Calu3 (cell line): ENCODE data around the gene SPRED1. TPM values are rescaled to one million over a fixed set of nuclear protein-coding genes. Genes with fewer than 3 reads are reported as not detected.

Experiments
- BruUV-seq: library from RNA; stranded (reverse); fragments of 400-500 nt; replicated peaks from 2 replicates; lab custom pipeline; 2021; lab: Mats Ljungman, UMichigan
- CTCF ChIA-PET: fragments of 300-600 bp; sonication (Branson Sonifier 250); formaldehyde crosslinking; loops from one replicate; lab custom pipeline; 2022; ENCODE audit warnings: antibody characterized with exemption; lab: Charles Lee
- DNase-seq: peaks from one replicate; pipeline ENCODE4 v3.0.0; 2022
- H3K27ac Mint-ChIP-seq: one replicate; pipeline ENCODE4 v1.8.0; 2022; ENCODE audit warnings: mixed read lengths; ENCODE audit not compliant: unreplicated experiment
- H3K27me3 Mint-ChIP-seq: one replicate; pipeline ENCODE4 v1.8.0; 2022; ENCODE audit warnings: mixed read lengths; ENCODE audit not compliant: unreplicated experiment
- H3K36me3 Mint-ChIP-seq: one replicate; pipeline ENCODE4 v1.8.0; 2022; ENCODE audit warnings: mild to moderate bottlenecking, moderate library complexity, mixed read lengths; ENCODE audit not compliant: insufficient read depth, unreplicated experiment
- H3K4me1 Mint-ChIP-seq: one replicate; pipeline ENCODE4 v1.8.0; 2022; ENCODE audit warnings: mild to moderate bottlenecking, low read depth, mixed read lengths; ENCODE audit not compliant: unreplicated experiment
- H3K4me3 Mint-ChIP-seq: one replicate; pipeline ENCODE4 v1.8.0; 2022; ENCODE audit warnings: mild to moderate bottlenecking, low read depth, moderate library complexity, mixed read lengths; ENCODE audit not compliant: unreplicated experiment
- H3K9me3 Mint-ChIP-seq: one replicate; pipeline ENCODE4 v1.8.0; 2022; ENCODE audit warnings: low read depth, mixed read lengths; ENCODE audit not compliant: unreplicated experiment
- CTCF ChIP-seq: fragments of 200-600 bp; IDR thresholded peaks from one replicate; pipeline ENCODE4 v1.8.0; 2022; ENCODE audit warnings: antibody characterized with exemption; ENCODE audit not compliant: unreplicated experiment
- intact Hi-C: fragments of 100-400 bp; cut with micrococcal nuclease; formaldehyde crosslinking; loops from one replicate; pipeline ENCODE4 v1.10.0; 2022; ENCODE audit not compliant: unreplicated experiment
- total RNA-seq: library from RNA; stranded (reverse); gene quantifications from 2 replicates; pipeline ENCODE4 v1.2.3, GENCODE V29; 2022

SPRED1 gene
- total RNA-seq, 1 experiment from 2014 or later: 16.1 TPM

GRCh38 chr15:38324939-38325647 lies 72.5 kb downstream of the SPRED1 start:
- intact Hi-C loops: no loop called here
- Mint-ChIP-seq H3K4me1 (no peaks in the 10 kb centered on the region), H3K27ac (no peak overlapping the region), H3K27me3 (no peaks in the 10 kb centered on the region), H3K4me3 (no peak overlapping the region), H3K36me3 (peaks cover 4% of the 10 kb centered on the region), H3K9me3 (no peaks in the 10 kb centered on the region)
- DNase-seq: no peak
- CTCF ChIA-PET: no interaction called here
- BruUV-seq: no TSS peak
- TF ChIP-seq CTCF: no peak

GRCh38 chr15:38325648-38325990 lies 73.0 kb downstream of the SPRED1 start:
- H3K4me1 Mint-ChIP-seq: no peaks in the 10 kb centered on the region
- no peak overlapping the region for H3K4me3 Mint-ChIP-seq
- BruUV-seq: no TSS peak
- no peak overlapping the region for H3K27ac Mint-ChIP-seq
- CTCF ChIA-PET: no interaction called here
- H3K27me3 Mint-ChIP-seq: no peaks in the 10 kb centered on the region
- intact Hi-C loops: no loop called here
- no peak for TF ChIP-seq CTCF
- peaks cover 4% of the 10 kb centered on the region for H3K36me3 Mint-ChIP-seq
- H3K9me3 Mint-ChIP-seq: no peaks in the 10 kb centered on the region
- DNase-seq: no peak

GRCh38 chr15:38332711-38333110 lies 80.1 kb downstream of the SPRED1 start:
- TF ChIP-seq CTCF: no peak
- H3K4me1 Mint-ChIP-seq: no peaks in the 10 kb centered on the region
- intact Hi-C loops: no loop called here
- H3K27ac Mint-ChIP-seq: no peak overlapping the region
- no peaks in the 10 kb centered on the region for H3K9me3 Mint-ChIP-seq
- DNase-seq: no peak
- CTCF ChIA-PET: no interaction called here
- no peaks in the 10 kb centered on the region for H3K27me3 Mint-ChIP-seq
- BruUV-seq: no TSS peak
- H3K36me3 Mint-ChIP-seq: no peaks in the 10 kb centered on the region
- H3K4me3 Mint-ChIP-seq: no peak overlapping the region

GRCh38 chr15:38335116-38335515 lies 82.5 kb downstream of the SPRED1 start:
- no peaks in the 10 kb centered on the region for H3K9me3 Mint-ChIP-seq
- H3K27me3 Mint-ChIP-seq: no peaks in the 10 kb centered on the region
- H3K36me3 Mint-ChIP-seq: no peaks in the 10 kb centered on the region
- BruUV-seq: no TSS peak
- intact Hi-C loops: no loop called here
- H3K4me3 Mint-ChIP-seq: no peak overlapping the region
- no peaks in the 10 kb centered on the region for H3K4me1 Mint-ChIP-seq
- no peak overlapping the region for H3K27ac Mint-ChIP-seq
- CTCF ChIA-PET: no interaction called here
- no peak for TF ChIP-seq CTCF
- DNase-seq: no peak
